Esophagus squamous epithelium (tissue), 5 donors: ENCODE data around the gene SHISAL2A. TPM values are rescaled to one million over a fixed set of nuclear protein-coding genes. Genes with fewer than 3 reads are reported as not detected.

Experiments used
- DNase-seq: peaks from one replicate; lab custom pipeline; 2025; lab: John Stamatoyannopoulos, UW
- H3K27ac ChIP-seq, 4 donors: fragments of 200-600 bp; sonication (generic); one replicate each; pipeline ENCODE4 v1.5.1; 2016 to 2019; ENCODE audit warnings: mild to moderate bottlenecking in 1 of 4
- H3K27me3 ChIP-seq, 4 donors: fragments of 200-600 bp; sonication (generic); 1 replicate in 3 of 4; 2 replicates in 1 of 4; pipeline versions ENCODE4 v1.5.1 to v1.6.0; 2017 to 2021; ENCODE audit warnings: antibody characterized with exemption in 1 of 4
- H3K36me3 ChIP-seq, 3 donors: fragments of 200-600 bp; sonication (generic); one replicate each; pipeline ENCODE4 v1.5.1; 2016 to 2019
- H3K4me1 ChIP-seq, 3 donors: fragments of 200-600 bp; sonication (generic); one replicate each; pipeline ENCODE4 v1.5.1; 2017 to 2019
- H3K4me3 ChIP-seq, 4 donors: fragments of 200-600 bp; sonication (generic); 1 replicate in 3 of 4; 2 replicates in 1 of 4; pipeline ENCODE4 v1.5.1; 2016 to 2019; ENCODE audit warnings: mild to moderate bottlenecking in 2 of 4, moderate library complexity in 1 of 4
- H3K9me3 ChIP-seq, 3 donors: fragments of 200-600 bp; sonication (generic); one replicate each; pipeline ENCODE4 v1.5.1; 2016 to 2019
- CTCF ChIP-seq, 6 experiments: fragments of 450-650 bp in 4 of 6; fragments of 200-600 bp in 2 of 6; sonication (generic) in 2 of 6; IDR thresholded peaks; one replicate each; pipeline ENCODE4 v1.5.1; 2016 to 2019; ENCODE audit warnings: antibody characterized with exemption in 6 of 6, mild to moderate bottlenecking in 4 of 6, moderate library complexity in 4 of 6
- POLR2A ChIP-seq, 4 donors: fragments of 450-650 bp; IDR thresholded peaks; one replicate each; pipeline ENCODE4 v1.6.1; 2017; ENCODE audit warnings: antibody characterized with exemption in 4 of 4, mild to moderate bottlenecking in 4 of 4, moderate library complexity in 3 of 4
- WGBS, 2 donors: methylation state at CpG; one replicate each; pipeline ENCODE4 v1.1.5; 2018; 5-methylcytosine and 5-hydroxymethylcytosine counted together
- intact Hi-C: fragments of 100-400 bp; cut with DNase I; formaldehyde crosslinking; loops from one replicate; pipeline ENCODE4 v1.15.0; 2022
- total RNA-seq, 4 donors: library from RNA; depleted of rRNA; stranded (reverse); fragments of >200 nt; gene quantifications; one replicate each; pipeline ENCODE4 v1.1.0, GENCODE V29; 2016
- donor health status: DM: yes; HTN: yes; CAD: no.

SHISAL2A gene
- total RNA-seq, 4 donors from 2014 or later, result 1.7 TPM; not detected in 3

- Histone ChIP-seq H3K36me3 (no peaks in the 10 kb centered on the region), H3K4me3 (no peak overlapping the region), H3K4me1 (no peaks in the 10 kb centered on the region), H3K27ac (no peak overlapping the region), H3K27me3 (no peaks in the 10 kb centered on the region), H3K9me3 (no peaks in the 10 kb centered on the region)
- WGBS, 2 donors, result 89 to 93% methylated on average over 4 to 5 of the region's 5 CpGs
- intact Hi-C loops, result no loop called here
- no peak for DNase-seq
- TF ChIP-seq CTCF (IDR thresholded peaks at IDR 0.05) (no peak), POLR2A (IDR thresholded peaks at IDR 0.05) (no peak)
These were observed 18.3 kb upstream of the SHISAL2A start for GRCh38 chr1:52614671-52615070.

GRCh38 chr1:52615489-52616042 lies 17.4 kb upstream of the SHISAL2A start:
- Histone ChIP-seq H3K27ac (no peak overlapping the region), H3K36me3 (no peaks in the 10 kb centered on the region), H3K9me3 (no peaks in the 10 kb centered on the region), H3K27me3 (no peaks in the 10 kb centered on the region), H3K4me3 (no peak overlapping the region), H3K4me1 (no peaks in the 10 kb centered on the region)
- WGBS, 2 donors, result 69 to 82% methylated on average over 4 to 5 of the region's 5 CpGs
- TF ChIP-seq POLR2A (IDR thresholded peaks at IDR 0.05) (no peak), CTCF (IDR thresholded peaks at IDR 0.05) (no peak)
- no peak for DNase-seq
- intact Hi-C loops, result no loop called here

GRCh38 chr1:52621950-52622349 lies 11.0 kb upstream of the SHISAL2A start:
- WGBS, 2 donors, result 92 to 94% methylated on average over 2 of the region's 2 CpGs
- Histone ChIP-seq H3K27ac (no peak overlapping the region), H3K27me3 (no peaks in the 10 kb centered on the region), H3K36me3 (no peaks in the 10 kb centered on the region), H3K4me3 (no peak overlapping the region), H3K4me1 (no peaks in the 10 kb centered on the region), H3K9me3 (peaks cover 0 to 20% (median 13%) of the 10 kb centered on the region in 3 donors)
- TF ChIP-seq CTCF (IDR thresholded peaks at IDR 0.05), result no peak
- TF ChIP-seq POLR2A (IDR thresholded peaks at IDR 0.05), result no peak
- intact Hi-C loops, result no loop called here
- DNase-seq, result no peak

- Histone ChIP-seq H3K9me3 (peaks cover 0 to 20% (median 13%) of the 10 kb centered on the region in 3 donors), H3K27ac (no peak overlapping the region), H3K4me3 (no peak overlapping the region), H3K36me3 (no peaks in the 10 kb centered on the region), H3K4me1 (no peaks in the 10 kb centered on the region), H3K27me3 (peaks cover 0 to 8% (median 0%) of the 10 kb centered on the region in 4 donors)
- 80 to 82% methylated on average over 3 of the region's 3 CpGs for WGBS, 2 donors
- intact Hi-C loops, result no loop called here
- DNase-seq, result no peak
- TF ChIP-seq POLR2A (IDR thresholded peaks at IDR 0.05), result no peak
These were observed 9.2 kb upstream of the SHISAL2A start for GRCh38 chr1:52623812-52624211.

GRCh38 chr1:52627028-52627427 lies 5.9 kb upstream of the SHISAL2A start:
- WGBS, 2 donors, result 92 to 97% methylated on average over 2 of the region's 2 CpGs
- Histone ChIP-seq H3K4me1 (peaks cover 0 to 6% (median 0%) of the 10 kb centered on the region in 3 donors), H3K9me3 (peaks cover 0 to 14% (median 4%) of the 10 kb centered on the region in 3 donors), H3K27me3 (peaks cover 0 to 32% (median 0%) of the 10 kb centered on the region in 4 donors), H3K27ac (no peak overlapping the region), H3K4me3 (no peak overlapping the region), H3K36me3 (no peaks in the 10 kb centered on the region)
- DNase-seq, result no peak
- intact Hi-C loops, result no loop called here
- no peak for TF ChIP-seq CTCF (IDR thresholded peaks at IDR 0.05)
- no peak for TF ChIP-seq POLR2A (IDR thresholded peaks at IDR 0.05)
